ENCODE measurements around the gene NME9. TPM values are rescaled to one million over a fixed set of nuclear protein-coding genes. Genes with fewer than 3 reads are reported as not detected.

Gene NME9
- total RNA-seq, 1 donor from 2014 or later: not detected

- Histone ChIP-seq H3K4me3 (ENCODE audit: low read depth, low read length) (peak within 1 kb of the TSS; percentile 58), H3K36me3 (ENCODE audit: control insufficient read depth, insufficient read depth, low read length) (no peaks in the 10 kb centered on the region), H3K27me3 (ENCODE audit: control insufficient read depth, insufficient read depth, low read length) (peaks cover 2% of the 10 kb centered on the region)
- DNase-seq (ENCODE audit: low read depth) (peak; percentile 31), FAIRE-seq (no peak)
- TF ChIP-seq CTCF (IDR thresholded peaks at IDR 0.05; ENCODE audit: insufficient read depth, low read length, severe bottlenecking): peak; percentile 41
These were observed 18.5 kb upstream of the NME9 start, which contains the start of gene MRAS for GRCh38 chr3:138347960-138348753. Gene MRAS (plus strand): TSS chr3:138348579. CDS start chr3:138372884, 24,305 bp downstream.

- H3K4me3 ChIP-seq (ENCODE audit: low read depth, low read length): no peak overlapping the region
- H3K36me3 ChIP-seq (ENCODE audit: control insufficient read depth, insufficient read depth, low read length): no peaks in the 10 kb centered on the region
- no peak for TF ChIP-seq CTCF (IDR thresholded peaks at IDR 0.05; ENCODE audit: insufficient read depth, low read length, severe bottlenecking)
- FAIRE-seq (no peak), DNase-seq (ENCODE audit: low read depth) (no peak)
- H3K27me3 ChIP-seq (ENCODE audit: control insufficient read depth, insufficient read depth, low read length): peaks cover 2% of the 10 kb centered on the region
These were observed 15.1 kb upstream of the NME9 start for GRCh38 chr3:138344754-138345153.

GRCh38 chr3:138340511-138340910 is 10.9 kb upstream of the NME9 start:
- Histone ChIP-seq H3K36me3 (ENCODE audit: control insufficient read depth, insufficient read depth, low read length) (no peaks in the 10 kb centered on the region), H3K27me3 (ENCODE audit: control insufficient read depth, insufficient read depth, low read length) (peaks cover 2% of the 10 kb centered on the region), H3K4me3 (ENCODE audit: low read depth, low read length) (no peak overlapping the region)
- TF ChIP-seq CTCF (IDR thresholded peaks at IDR 0.05; ENCODE audit: insufficient read depth, low read length, severe bottlenecking): no peak
- DNase-seq (ENCODE audit: low read depth) (no peak), FAIRE-seq (no peak)

GRCh38 chr3:138338811-138339210 is 9.2 kb upstream of the NME9 start:
- no peak overlapping the region for H3K4me3 ChIP-seq (ENCODE audit: low read depth, low read length)
- no peak for TF ChIP-seq CTCF (IDR thresholded peaks at IDR 0.05; ENCODE audit: insufficient read depth, low read length, severe bottlenecking)
- no peak for FAIRE-seq
- DNase-seq (ENCODE audit: low read depth): no peak
- H3K27me3 ChIP-seq (ENCODE audit: control insufficient read depth, insufficient read depth, low read length): peaks cover 2% of the 10 kb centered on the region
- H3K36me3 ChIP-seq (ENCODE audit: control insufficient read depth, insufficient read depth, low read length): no peaks in the 10 kb centered on the region

- DNase-seq (ENCODE audit: low read depth) (no peak), FAIRE-seq (no peak)
- Histone ChIP-seq H3K27me3 (ENCODE audit: control insufficient read depth, insufficient read depth, low read length) (peaks cover 2% of the 10 kb centered on the region), H3K36me3 (ENCODE audit: control insufficient read depth, insufficient read depth, low read length) (no peaks in the 10 kb centered on the region), H3K4me3 (ENCODE audit: low read depth, low read length) (no peak overlapping the region)
- TF ChIP-seq CTCF (IDR thresholded peaks at IDR 0.05; ENCODE audit: insufficient read depth, low read length, severe bottlenecking): no peak
These were observed 8.6 kb upstream of the NME9 start for GRCh38 chr3:138338244-138338643.
